GM19395 (cell line): Measurements from ENCODE around the gene FAM83E.
"Not testable (repeated sequence)": the region's sequence is repeated elsewhere in the genome, so short reads cannot be mapped to it uniquely, and the experiment has no call there.

Experiments used
- ATAC-seq: cut with Tn5 transposase; IDR thresholded peaks from one replicate; pipeline ENCODE4 v1.9.1; 2021; ENCODE audit warnings: mild to moderate bottlenecking, moderate library complexity; ENCODE audit not compliant: unreplicated experiment

The FAM83E gene

DNA sequence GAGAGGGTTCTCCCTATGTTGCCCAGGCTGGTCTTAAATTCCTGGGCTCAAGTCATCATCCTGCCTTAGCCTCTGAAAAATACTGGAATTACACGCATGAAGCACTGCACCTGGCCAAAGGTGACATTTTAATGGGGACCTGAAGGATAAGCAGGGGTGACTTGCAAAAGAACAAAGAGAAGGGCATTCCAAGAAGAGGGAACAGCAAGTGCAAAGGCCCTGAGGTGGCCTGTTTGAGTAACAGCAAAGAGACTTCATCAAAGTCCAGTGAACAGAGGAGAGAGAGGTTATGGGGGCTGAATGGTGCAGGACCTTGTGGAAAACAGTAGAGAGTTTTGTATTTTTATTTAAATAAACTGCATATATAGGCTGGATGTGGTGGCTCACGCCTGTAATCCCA, 27.0 kb upstream of the FAM83E start:
- no peak for ATAC-seq

DNA sequence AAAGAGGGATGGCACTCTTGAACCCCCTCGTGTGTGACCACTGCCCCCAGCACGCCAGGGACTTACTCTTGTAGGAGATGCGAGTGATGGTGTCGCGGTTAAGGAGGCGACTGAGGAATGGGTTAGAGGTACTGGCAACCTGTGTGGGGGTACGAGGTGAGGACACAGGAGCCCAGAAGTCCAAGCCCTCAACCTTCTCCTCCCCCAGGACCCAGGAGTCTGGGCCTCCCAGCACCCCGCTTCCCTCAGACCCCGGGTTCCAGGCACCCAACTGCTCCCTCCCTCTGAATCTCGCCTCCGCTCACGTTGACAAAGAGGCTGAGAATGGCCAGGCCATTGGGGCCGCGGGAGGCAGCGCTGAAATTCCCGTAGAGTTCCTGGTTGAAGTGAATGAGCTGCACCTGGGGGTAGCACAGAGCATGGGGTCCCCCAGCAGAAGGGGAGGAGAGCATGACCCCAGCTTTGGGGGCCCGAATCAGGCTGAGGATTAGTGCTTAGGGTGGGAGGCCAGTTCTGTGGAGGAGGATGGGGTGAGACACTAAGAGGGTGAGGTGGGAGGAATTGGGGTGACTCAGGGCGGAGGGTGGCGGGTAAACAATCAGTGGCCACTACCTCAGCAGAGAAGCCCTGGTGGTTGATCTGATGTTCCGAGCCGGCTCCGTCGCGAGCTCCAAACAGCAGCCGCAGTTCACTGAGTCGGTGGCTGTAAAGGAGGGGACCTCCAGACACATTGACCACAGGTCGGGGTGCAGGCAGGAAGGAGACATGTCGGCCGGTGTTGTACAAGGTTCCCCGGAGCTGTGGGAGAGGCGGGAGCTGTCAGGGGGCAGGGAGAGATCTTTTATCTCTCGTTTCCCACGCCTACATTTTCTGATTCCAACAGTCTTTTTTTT, 24.9 kb upstream of the FAM83E start:
- no peak for ATAC-seq

DNA sequence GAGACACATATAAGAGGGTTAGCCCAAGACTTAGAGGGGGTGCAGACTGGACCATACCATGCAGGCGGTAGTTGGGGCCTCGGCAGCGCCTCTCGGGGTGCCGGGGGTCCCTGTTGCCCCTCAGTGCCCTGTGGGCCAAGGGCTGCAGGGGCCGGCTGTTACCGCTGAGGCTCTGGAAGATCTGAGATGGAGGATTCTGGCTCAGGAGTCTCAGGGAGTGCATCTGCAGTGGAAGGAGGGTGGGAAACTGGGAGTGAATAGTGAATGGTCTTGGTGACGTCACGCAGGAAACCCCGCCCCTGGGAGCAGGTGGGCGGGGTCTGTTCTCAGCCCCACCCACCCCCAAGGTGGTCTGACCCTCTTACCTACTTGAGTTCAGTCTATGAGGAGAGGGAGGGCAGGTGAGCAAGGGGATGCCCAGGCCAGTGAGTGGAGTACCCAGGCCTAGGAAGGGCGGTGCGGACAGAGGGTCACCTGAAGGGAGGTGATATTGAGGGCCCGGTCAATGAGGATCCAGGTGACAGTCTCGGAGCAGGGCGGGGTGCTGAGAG, 24.0 kb upstream of the FAM83E start:
- ATAC-seq = no peak

DNA sequence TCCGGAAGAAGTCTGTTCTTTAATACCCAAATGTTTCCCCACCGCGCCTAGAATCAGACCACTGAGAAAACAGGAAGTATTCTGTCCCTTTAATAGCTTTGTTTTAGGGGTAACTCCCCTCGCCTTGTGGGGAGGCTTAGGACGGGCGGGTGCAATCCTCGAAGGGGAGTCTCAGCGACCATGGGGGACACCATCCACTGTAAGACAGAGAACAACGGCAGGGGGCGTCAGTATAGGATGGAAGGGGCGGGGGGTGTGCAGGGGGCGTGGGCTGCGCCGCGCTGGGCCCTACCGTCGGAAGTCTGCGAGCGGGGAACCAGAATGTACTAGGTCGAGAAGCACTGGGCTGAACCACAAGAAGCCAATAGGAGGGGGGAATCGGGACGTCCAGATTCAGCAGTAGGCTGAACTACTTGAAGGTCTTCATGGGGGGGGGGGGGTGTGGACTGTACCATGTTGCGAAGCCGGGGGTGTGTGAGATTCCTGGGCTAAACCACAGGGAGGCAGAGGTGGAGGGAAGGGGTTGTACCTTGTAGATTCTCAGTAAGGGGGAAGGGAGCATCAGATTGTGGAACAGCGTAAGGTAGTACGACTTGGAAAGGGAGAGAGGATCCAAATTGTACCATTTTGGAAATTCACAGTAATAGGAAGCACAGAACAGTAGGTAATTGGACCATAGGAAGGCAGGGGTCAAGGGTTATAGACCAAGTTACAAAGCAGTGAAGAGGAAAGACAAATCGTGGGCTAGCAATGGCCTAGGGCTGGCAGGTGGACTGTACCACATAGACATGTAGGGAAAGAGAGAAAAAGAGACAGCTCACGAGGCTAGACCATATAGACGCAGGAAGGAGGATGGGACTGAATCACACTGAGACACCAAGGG, 23.3 kb upstream of the FAM83E start:
- ATAC-seq = peak; percentile 18

DNA sequence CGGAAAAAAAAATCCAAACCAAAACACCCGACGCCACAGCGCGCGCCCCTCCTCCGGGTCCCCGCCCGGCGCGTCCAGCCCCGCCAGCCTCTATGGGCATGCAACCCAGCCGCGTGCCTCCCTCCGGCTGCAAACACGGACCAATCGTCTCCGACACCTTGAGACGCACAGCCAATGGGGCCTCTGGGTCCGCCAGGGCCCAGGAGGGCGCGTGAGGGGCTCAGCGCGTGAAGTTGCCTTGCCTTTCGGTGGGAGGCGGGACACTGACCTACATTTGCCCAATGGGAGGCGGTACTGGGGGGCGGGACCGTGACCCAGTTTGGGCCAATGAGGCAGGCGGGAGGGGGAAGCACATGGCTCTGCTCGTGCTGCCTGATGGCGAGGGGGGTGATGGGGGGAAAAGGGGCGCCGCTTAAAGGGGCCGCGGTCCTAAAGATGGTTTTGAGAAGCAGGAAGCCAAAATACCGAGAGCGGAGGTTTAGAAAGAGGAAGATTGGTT, 22.6 kb upstream of the FAM83E start:
- peak; percentile 66 for ATAC-seq

DNA sequence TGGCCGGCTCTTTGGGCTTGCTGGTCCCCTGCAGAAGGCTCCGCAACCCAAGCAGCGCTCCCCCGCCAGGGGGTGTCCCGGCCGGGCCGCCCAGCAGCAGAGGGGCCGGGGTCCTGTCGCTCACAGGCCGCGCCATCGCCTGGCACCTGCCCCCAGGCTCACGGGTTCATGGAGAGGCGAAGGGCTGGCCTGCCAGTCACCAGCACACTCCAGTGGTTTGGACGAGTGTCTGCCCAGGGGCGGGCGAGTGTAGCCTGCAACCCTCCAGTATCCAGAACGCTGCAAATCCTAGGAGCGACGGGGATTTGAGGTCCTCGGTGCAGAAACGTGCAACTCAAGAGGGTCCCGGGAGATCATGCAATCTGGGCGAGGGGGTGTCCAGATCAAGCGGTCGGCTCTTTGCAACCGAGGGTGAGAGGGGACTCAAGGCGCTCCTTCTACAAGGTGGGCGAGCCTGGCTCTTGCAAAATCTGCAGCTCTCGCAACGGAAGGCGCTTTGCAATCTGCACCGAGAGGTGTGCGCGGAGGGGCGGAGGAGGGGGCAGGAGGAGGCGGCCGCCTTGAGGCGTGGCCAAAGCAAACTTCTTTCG, 22.1 kb upstream of the FAM83E start, which contains the start of gene DBP:
DBP (minus strand) TSS at position 521 of the 590 bp plus-strand sequence; CDS start at position 136, 385 bp downstream.
- peak; percentile 2 for ATAC-seq

DNA sequence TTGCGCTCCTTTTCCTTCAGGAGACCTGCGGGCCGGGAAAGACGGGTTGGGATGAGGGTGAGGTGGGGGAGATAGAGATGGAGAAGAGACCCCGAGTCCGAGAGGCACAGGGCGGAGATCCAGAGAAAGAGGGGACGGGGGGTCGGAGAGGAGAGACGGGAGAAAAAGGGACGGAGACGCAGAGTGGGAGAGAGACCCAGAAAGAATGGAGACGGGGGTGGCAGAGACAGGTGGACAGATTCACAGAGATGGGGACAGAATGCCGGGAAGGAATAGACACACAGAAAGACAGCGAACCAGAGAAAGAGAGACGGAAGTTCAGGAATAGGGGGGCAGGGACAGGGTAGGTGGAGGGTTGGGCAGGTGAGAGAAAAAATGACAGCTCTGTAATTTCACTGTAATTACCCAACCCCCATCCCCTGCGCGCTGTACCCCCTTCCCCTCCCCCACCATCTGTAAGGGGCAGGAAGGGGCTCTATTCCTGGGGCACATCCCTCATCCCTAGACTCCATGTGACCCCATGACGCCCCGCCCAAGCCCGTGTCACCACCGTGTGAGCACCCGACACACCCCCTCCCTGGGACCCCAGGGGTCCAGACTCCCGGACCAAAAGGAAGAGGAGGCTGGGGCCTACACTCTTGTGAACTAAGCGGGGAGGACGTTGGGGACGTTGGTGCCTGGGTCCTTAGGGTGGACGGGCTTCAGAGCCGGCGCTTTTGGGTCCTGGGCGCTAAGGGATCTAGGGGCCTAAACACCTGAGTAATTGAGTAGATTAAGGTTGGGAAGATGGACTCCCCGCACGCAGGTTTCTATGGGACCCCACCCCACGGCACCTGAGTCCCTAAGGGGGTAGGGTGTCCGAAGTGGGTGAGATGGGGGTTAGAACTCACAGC, 21.3 kb upstream of the FAM83E start:
- ATAC-seq = no peak

DNA sequence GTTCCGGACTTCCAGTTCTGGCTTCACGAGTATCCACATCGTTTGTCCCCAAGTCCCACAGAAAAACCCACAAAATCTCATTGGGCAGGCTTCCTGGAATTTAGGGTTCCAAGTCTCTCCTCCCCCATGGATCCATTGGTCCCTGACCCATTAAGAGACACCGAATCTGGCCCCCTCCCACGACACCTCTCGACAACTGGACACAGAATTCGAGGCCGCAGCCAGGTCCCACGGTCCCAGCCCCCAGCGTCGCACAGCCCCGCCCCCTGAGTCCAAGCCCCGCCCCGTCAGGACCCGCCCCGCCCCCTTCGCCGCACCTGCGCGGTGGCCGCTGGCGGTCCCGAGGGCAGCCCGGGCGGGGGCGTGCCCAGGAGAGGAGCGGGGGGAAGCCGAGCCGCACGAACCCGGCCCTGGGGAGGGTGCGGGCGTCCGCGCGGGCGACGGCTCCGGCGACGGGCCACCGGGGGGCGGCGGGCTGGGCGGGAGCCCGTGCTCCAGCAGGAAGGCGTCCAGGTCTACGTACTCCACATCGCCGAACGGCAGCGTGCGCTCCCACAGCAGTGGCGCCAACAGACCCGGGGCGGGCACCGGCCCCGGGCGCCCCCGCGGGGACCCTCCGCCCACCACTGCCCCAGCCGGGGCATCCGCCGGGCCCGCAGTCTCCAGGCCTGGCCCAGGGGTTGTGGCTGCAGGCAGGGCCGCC, 20.5 kb upstream of the FAM83E start:
- no peak for ATAC-seq

DNA sequence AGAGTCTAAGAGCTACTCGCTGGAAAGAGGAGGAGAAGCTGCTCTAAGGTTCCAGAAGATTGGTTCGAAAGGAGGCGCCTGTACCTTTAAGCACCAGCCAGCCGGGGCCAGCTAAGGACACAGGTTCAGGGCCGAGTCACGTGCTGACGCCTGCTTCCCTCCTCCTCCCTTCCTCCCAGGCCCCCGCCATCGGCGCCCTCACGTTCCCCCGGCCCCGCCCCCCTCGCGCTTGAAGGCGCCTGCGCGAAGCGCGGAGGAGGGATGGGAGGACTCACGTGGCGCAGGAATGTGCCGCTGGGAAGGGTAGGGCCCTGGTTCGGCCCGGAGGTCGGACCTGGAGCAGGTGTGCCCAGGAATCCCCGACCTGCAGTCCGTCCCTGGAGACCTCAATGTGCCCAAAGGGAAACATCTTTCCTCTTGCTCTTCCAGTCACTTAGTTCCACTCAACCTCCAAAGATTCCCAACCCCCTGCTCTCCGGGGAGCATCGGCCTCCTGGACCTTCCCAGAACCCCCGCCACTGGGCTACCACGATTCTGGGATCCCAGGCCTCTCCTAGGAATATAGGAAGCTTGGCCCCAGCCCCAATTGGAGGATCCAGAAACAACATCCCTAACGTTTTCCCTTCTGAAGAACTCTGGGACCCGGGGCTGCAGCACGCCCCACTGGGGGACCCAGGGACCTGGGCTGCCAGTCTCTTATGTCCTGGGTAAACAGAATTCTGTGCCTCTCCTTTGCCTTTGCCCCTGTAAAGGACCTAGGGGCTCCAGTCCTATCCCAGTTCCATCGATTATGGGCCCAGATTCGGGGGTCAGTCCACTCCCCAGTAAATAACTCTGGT, 19.8 kb upstream of the FAM83E start:
- no peak for ATAC-seq

DNA sequence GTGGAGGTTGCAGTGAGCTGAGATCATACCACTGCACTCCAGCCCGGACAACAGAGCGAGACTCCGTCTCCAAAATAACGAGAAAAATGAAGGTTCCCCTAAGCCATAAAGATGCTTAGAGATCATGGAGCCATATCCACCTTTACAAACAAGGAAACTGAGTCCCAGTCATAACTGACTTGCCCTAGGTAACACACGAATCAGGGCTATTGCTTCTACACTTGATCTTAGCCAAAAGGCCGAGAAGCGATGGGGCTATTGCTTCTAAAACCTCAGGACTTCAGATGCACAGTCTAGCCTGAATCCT, 19.1 kb upstream of the FAM83E start:
- no peak for ATAC-seq

DNA sequence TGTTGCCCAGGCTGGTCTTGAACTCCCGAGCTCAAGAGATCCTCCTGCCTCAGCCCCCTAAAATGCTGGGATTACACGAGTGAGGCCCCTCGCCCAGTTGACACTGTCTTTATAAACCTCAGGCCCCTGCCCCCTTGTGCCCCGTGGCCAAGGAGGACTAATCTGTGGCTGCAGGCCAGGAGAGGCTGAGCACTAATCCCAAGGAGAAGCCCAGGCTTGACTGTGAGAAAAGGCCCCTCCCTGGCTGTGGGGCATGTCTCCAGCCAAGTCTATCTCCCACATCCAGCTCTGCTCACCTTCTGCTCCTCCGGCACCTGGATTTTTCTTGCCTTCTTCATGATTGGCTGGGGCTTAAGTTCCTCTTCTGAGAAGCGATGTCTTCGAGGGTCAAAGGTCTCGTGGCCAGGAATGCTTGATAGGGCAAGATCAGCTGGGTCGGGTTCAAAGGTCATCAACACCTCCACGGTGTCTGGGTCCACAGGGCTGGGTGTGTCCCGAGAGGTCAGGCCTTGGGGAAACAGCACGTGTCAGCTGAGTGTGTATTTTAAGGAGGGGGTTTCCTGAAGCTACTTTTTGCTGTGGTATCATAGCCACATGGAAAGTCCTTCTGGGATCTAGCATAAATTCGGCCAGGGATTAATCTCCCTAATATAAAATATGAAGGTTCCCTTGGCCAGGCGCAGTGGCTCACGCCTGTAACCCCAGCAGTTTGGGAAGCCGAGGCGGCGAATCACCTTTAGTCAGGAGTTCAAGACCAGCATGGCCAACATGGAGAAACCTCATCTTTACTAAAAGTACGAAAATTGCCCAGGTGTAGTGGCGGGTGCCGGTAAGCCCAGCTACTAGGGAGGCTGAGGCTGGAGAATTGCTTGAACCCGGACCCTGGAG, 18.5 kb upstream of the FAM83E start:
- no peak for ATAC-seq

DNA sequence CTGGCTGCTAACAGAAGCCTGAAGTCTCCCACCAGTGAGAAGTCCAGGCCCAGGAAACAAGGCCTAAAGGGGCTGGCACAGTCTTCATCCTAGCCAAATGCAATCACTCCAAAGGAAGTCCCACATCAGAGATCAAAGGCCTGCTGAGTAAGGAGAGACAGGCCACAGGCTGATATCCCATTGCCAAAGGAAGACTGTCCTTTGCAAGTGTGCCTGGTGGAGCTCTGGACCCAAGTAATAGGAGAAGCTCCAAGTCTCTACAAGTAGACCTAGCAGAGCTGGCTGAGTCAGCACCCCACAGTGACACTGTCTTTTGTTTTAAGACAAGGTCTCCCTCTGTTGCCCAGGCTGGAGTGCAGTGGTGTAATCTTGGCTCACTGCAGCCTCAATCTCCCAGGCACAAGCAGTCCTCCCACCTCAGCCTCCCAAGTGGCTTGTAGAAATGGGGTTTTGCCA, 17.8 kb upstream of the FAM83E start:
- ATAC-seq = no peak

DNA sequence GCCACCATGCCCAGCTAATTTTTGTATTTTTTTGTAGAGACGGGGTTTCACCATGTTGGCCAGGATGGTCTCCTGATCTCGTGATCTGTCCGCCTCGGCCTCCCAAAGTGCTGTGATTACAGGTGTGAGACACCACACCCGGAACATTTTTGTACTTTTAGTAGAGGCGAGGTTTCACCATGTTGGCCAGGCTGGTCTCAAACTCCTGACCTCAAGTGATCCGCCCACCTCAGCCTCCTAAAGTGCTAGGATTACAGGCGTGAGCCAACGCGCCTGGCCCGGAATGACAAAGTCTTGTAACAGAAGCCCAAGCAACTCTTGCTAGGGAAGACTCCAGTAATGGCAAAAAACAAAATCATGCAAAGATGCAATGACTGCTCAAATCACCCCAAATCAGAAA, 17.4 kb upstream of the FAM83E start:
- not testable (repeated sequence) for ATAC-seq

DNA sequence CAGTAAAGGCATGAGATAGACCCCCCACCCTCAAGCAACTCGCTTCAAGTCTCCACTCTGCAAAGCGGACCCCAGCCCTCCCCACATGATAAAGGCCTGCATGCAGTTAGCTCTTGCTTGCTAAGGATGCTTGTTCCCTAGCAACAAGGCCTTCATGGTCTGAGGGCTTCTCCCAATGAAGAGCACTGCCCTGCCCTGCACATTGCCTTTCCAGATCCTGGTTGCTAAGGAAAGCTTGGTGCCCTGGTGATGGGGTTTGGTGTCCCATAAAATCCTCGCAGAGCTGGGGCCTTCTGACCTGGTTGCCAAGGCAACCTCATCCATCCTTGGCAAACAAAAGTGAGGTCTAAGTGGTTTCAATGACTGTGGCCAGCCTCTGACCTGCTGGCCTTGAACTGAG, 16.3 kb upstream of the FAM83E start:
- ATAC-seq = no peak

DNA sequence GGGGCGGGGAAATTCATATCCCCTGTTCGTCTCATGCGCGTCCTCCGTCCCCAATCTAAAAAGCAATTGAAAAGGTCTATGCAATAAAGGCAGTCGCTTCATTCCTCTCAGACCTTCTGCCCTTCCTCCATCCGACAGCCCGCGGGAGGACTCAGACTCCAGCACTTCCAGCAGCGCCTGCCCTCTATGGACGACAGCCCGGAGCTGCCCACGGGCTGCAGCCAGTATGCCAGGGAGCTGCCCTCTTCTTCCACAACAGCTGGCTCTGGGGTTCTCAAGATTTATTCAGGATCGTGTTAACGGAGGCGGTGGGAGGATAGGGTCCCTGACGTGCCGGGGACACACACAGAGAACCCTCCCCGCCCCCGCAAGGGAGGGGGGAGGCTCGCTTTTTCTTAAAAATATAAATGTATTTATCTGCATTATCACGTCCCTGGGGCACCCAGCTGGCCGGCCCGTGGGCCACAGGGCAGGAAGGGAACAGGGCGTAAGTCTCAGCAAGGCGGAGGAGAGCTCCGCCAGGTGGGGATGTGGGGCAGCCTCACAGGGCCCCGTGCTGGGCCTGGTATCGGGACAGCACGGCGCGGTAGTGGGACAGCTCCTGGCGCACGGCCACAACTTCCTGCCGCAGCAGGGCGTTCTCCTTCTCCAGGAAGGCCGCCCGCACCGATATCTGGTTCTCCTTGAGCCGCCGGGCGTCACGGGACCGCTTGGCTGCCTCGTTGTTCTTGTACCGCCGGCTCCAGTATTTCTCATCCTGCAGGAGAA, 15.6 kb upstream of the FAM83E start:
- ATAC-seq = no peak

DNA sequence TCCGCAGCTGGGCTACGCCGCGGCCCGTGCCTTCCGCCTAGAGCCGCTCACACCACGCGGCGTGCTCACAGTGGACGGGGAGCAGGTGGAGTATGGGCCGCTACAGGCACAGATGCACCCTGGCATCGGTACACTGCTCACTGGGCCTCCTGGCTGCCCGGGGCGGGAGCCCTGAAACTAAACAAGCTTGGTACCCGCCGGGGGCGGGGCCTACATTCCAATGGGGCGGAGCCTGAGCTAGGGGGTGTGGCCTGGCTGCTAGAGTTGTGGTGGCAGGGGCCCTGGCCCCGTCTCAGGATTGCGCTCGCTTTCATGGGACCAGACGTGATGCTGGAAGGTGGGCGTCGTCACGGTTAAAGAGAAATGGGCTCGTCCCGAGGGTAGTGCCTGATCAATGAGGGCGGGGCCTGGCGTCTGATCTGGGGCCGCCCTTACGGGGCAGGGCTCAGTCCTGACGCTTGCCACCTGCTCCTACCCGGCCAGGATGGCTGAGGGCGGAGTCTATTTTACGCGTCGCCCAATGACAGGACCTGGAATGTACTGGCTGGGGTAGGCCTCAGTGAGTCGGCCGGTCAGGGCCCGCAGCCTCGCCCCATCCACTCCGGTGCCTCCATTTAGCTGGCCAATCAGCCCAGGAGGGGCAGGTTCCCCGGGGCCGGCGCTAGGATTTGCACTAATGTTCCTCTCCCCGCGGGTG, 14.9 kb upstream of the FAM83E start:
- no peak for ATAC-seq
